Smooth muscle cell of the brain vasculature (primary cell): ENCODE measurements around the gene CAB39.
"Not testable (repeated sequence)": the region's sequence is repeated elsewhere in the genome, so short reads cannot be mapped to it uniquely, and the experiment has no call there.

Source experiments
- DNase-seq: peaks from one replicate; pipeline ENCODE4 v3.0.0-alpha.2; 2012; ENCODE audit warnings: low read depth, low spot score

Gene CAB39

DNA sequence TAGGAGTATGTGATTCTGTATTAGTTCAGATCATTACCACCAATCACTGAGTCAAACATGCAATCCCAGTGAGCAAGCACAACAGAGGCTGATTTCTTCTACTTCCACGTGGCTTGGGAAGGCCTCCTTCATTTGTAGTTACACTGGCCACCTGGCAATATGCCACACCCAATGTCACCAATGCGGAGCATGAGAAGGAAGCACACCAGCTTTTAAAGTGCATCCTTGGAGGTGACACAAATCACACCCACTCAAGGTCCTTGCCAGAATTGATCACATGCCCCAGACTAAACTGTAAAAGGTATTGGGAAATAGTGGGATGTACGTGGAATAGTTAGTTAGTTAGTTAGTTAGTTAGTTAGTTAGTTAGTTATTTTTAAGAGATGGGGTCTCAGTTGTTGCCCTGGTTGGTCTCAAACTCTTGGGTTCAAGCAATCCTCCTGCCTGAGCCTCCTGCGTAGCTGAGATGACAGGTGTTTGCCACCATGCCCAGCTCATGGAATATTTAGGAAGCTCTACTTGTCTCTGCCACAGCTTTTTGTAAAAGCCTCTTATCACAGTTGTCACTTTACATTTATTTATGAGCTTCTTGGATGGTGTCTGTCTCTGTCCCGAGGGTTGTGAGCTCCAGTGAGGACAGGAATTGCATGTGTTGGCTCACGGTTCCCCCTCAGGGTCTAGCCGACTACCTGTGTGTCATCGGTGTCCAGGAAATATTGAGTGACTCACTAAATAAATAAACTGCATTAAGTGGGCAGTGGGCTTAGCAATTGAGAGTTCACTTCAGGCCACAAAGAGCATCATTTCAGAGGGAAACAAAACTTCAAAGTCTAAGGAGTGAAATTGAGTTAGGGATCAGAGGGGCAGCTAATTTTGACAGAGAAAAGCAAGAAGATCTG is 28.1 kb upstream of the CAB39 start:
- DNase-seq = no peak

GRCh38 chr2:230685178-230685577 is 27.5 kb upstream of the CAB39 start:
- DNase-seq = no peak

DNA sequence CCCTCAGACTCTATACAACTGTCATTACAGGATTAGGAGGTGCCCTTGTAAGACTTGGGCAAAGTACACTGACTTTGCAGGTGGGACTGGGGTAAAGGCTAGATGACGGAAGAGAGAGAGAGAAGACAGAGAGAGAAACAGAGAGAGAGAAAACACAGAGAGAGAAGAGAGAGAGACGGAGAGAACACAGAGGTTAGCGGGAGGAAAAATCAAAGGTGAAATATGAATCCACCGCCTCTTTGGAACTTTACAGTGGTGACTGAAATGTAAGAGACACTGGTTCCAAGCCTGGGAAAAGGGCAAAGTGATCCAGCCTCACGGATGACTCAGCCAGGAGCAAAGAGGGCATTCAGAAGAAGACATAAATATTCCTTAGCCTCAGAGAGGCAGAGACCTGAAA is 25.1 kb upstream of the CAB39 start:
- no peak for DNase-seq

DNA sequence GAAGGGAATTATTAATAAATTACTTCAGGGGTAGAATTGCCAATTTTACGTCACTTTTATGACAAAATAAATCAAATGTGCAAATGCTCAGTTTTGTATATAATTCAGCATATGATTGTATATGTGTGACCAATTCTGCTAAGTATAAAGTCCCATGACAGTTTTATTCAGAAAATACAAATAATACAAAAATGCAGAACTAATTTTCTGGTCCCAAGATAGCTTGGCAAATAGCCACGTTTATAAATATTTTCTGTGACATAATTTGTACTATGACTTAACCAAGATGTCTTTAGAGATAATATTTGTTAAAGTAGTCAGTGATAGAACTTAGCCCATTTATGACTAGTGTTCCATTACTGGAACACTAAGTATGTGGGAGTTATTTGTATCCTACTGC is 24.2 kb upstream of the CAB39 start:
- DNase-seq = no peak

DNA sequence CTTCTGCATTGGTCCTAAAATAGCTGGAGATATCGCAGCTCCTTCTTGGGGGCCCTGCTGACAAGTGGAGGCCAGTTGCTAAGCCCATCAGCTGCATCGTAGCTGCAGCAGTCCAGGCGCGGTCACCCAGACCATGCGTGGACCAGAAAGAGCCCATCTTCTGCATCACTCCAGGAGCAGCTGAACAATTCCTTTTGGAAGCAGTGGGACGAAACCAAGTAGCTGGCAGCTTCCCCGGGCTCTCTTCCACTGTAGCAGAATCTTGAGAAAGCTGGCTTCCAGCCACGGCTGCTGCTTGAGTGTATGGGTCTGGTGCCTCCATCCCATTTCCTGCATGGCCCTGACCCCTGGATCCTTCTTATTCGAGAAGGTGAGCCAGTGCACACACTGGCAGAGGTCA is 22.2 kb upstream of the CAB39 start:
- DNase-seq = no peak

DNA sequence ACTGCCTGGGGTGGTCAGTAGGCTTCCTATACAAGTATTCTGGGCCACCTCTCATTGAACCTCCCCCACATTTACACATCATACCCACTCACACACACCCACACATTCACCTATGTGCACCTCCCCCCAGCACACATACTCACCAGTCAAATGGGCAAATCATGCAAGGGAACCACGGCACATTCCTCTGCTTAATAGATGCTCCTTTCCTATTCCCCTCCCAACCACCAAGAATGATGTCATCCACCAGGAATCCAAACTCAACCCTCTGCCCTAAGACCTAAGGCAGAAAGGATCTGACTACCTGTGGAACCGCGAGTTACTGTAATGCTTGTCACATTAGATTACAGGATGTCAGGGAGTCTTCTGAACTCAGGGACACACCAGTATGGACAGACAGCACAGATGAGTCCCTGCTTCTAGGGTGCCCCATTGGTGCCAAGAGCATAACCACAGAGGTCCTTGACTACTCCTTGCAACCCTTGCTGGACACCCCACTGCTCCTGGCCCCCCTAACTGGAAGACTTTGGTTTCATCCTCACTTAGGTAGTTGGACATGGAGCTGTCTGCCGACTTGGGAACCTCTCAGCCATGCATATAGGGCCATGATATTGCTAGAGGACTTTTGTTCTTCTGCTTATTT is 21.5 kb upstream of the CAB39 start:
- DNase-seq = no peak

GRCh38 chr2:230692760-230693159 is 19.9 kb upstream of the CAB39 start:
- DNase-seq = no peak

GRCh38 chr2:230693411-230693810 is 19.2 kb upstream of the CAB39 start:
- no peak for DNase-seq

DNA sequence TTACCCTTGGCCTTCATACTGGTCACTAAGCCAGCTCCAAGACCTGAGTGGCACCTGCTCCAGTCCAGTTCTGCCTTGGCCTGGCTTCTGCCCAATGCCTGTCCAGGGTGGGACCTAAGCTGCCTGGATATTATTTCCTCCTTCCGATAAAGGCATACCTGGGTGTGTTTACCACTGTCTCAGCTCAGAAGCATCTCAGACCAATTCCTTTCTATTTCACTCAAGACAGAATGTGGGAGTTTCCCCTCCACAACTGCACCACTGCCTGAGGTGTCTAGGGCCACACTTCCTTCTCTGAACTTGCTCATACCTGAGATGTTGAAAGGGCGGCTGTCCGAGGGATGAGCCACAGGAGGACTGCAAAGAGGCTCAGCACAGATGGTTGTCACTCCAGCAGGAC is 18.4 kb upstream of the CAB39 start:
- DNase-seq = no peak

- no peak for DNase-seq
Observed at GRCh38 chr2:230695551-230695950, 17.1 kb upstream of the CAB39 start.

DNA sequence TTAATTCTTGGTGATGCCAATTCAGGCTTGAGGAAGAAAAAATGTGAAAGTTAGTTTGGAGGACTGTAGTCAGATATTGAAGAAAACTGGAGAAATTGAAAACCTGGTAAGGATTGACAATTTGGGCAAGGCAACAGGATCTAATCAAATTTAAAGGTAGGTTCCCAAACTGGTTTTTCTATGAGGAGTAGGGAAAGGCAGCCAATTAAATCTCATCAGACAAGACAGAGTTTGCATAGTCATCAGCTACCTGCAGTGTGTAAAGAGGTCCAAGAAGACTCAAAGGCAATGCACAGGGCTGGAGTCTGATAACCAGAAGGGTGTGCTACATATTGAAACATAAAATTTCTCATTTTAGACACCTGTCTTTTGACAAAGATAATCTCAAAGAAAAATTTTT is 16.0 kb upstream of the CAB39 start:
- DNase-seq = no peak

DNA sequence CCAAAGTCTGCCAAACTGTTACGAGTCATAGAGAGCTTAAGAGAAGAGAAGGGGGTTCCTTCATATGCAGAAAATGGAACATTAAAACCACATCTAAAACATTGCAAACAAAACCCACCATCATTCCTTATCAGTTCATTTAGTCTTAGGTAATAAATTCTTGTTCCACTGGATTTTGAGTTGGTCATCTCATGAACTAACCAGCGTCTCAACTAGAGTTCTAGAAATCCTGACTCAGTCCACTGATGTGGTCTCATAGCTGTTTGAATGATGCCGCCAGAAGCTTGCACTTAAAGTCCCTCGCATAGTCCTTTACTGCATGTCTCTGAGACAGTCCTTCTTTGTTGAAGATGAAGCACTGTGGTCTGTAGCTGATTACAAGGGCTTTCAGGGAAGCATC is 15.0 kb upstream of the CAB39 start:
- DNase-seq = no peak

DNA sequence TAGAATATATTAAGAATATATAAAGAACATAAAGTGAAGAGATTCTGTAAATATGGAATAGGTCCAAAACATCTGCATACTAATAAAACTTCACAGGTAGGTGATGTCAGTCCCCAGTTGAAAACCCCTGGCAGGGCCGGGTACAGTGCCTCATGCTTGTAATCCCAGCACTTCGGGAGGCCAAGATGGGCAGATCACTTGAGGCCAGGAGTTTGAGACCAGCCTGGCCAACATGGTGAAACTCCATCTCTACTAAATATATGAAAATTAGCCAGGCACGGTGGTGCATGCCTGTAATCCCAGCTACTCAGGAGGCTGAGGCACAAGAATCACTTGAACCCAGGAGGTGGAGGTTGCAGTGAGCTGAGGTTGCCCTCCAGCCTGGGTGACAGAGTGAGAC is 13.9 kb upstream of the CAB39 start:
- not testable (repeated sequence) for DNase-seq

- DNase-seq = no peak
Observed at GRCh38 chr2:230700447-230700846, 12.2 kb upstream of the CAB39 start.

GRCh38 chr2:230701308-230701707 is 11.3 kb upstream of the CAB39 start:
- no peak for DNase-seq

GRCh38 chr2:230702457-230702856 is 10.2 kb upstream of the CAB39 start:
- not testable (repeated sequence) for DNase-seq

DNA sequence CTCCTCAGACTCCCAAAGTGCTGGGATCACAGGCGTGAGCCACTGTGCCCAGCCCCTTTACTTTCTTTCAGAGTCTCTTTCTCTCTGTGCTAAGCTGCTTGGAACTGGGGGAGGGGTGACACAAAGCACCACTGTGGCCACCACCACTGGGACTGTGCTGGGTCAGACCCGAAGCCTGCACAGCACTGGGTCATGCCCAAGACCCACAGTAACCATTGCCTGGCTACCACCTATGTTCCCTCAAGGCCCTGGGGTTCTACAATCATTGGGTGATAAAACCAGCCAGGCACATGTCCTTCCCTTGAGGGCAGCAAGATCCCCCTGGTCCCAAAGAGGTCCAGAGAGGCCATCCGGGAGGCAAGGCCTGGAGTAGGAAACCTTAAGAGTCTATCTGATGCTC is 9.1 kb upstream of the CAB39 start:
- no peak for DNase-seq

- DNase-seq = no peak
Observed at GRCh38 chr2:230706053-230706521, 6.6 kb upstream of the CAB39 start.

DNA sequence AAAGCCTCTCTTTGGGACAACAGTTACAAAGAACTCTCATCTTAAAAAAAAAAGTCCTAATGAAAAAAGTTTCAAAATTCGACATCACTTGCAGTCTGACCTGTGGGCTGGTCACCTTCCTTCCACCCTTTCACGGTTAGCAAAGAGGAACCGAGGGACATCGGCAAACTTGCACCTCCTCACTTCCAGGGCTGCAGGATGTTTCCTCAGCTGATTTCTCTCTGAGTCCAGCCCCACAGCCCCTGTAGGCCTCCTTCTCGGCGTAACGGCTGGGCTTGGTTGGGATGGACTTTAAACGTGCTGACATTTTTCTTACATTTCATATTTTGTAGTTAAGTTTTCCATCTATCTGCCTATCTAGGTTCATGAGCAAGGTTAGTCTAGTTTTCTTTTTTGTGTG is 5.7 kb upstream of the CAB39 start:
- DNase-seq = no peak

DNA sequence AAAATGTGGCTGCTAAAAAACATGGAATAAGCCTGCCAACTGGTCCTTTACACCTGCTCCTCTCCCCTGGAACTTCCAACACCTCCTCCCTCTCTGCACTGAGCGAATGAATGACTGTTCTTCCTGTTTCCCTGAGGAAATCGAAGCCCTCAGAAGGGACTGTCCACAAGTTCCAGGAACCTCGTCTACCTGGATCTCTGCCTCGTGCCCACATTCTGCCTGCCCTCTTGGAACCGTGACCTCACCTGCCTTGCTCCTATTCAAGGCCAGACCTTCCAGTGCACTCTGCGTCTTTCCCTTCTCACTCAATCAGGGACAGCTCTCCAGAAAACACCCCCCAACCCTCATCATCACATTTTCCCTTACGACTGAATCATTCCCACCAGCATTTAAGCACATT is 4.4 kb upstream of the CAB39 start:
- DNase-seq = no peak

DNA sequence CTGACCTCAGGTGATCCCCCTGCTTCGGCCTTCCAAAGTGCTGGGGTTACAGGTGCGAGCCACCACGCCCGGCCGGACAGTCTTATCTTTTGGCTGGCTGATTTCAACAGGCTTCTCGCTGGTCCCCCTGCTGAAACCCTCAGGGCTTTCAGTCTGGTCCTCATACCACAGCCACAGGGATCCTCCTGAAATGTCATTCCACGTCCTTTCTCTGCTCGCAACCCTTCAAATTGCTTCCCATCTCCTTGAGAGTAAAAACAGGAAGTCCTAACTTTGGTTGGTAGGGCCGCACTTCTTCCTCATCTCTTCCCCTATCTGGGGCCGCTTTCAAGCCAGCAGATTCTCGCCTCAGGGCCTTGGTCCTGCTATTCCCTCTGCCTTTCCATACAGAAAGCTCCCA is 1.4 kb upstream of the CAB39 start:
- DNase-seq = no peak

DNA sequence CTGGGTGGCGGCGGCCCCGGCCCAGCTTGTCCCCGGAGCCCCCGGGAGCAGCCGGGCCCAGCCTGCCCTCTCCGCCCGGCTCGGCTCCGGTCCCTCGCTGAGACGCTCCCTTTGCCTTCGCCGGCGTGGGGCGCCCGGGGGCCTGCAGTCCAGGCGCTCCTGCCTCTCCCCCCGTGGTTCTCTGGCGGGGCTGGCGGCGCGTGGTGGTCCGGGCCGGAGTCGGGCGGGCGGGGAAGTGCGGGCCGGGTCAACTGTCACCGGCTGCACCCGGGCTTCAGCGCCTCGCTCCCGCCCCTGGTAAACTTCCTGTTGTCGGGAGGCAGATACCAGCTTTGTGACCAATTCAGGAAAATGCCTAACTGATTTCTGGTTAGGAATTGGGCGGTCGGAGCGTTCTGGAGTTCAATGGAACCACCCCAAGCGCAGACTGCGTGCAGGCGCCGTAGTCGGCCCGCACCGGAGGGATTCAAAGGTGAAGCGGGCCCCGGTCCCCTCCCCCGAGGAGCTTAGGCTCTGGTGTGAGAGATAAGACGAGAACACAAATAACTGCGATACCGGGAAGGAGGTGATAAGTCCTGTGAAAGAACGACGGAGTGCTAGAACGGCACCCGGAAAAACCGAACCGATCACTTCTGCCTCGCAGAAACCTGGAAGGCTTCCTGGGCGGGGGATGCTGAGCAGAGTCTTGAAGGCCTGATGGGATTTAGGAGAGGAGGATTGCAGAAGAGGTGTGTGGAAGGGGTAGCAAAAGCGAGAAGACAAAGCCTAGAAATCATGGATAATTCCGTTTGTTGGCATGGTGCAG is 891 bp downstream of the CAB39 start:
- DNase-seq = no peak
